ENCODE measurements around the gene PRND. TPM values are rescaled to one million over a fixed set of nuclear protein-coding genes. Genes with fewer than 3 reads are reported as not detected.

Gene PRND
- total and polyA plus RNA-seq, 2 experiments from 2014 or later: 0.10 TPM; not detected in 1

- no peak overlapping the region for H2AFZ ChIP-seq
- no peaks in the 10 kb centered on the region for H3K9me2 ChIP-seq (ENCODE audit: insufficient read depth)
- no peak overlapping the region for H3K4me3 Mint-ChIP-seq
- no peaks in the 10 kb centered on the region for H3K79me2 ChIP-seq (replicated peaks; ENCODE audit: insufficient read depth)
- no peaks in the 10 kb centered on the region for H3K4me1 ChIP-seq (ENCODE audit: insufficient read depth)
- H3K27me3 Mint-ChIP-seq (ENCODE audit: insufficient read depth, low read depth, poor library complexity): no peaks in the 10 kb centered on the region
- no peaks in the 10 kb centered on the region for H3K4me1 Mint-ChIP-seq
- no peaks in the 10 kb centered on the region for H3K36me3 ChIP-seq (ENCODE audit: insufficient read depth)
- no peak for TF ChIP-seq CTCF (conservative IDR thresholded peaks at IDR 0.05; ENCODE audit: low read depth in 2 of 2)
- no peak for TF ChIP-seq STAT1 (IDR thresholded peaks at IDR 0.05; ENCODE audit: unreplicated experiment)
- TF ChIP-seq POLR2AphosphoS5 (IDR thresholded peaks at IDR 0.05; ENCODE audit: low read depth): no peak
- TF ChIP-seq EZH2phosphoT487 (IDR thresholded peaks at IDR 0.05; ENCODE audit: unreplicated experiment): no peak
- TF ChIP-seq ZNF462 (CRISPR knock-in tag; IDR thresholded peaks at IDR 0.05): no peak
- no peak for TF ChIP-seq EZH2 (IDR thresholded peaks at IDR 0.05; ENCODE audit: low read depth, unreplicated experiment)
- no peak for TF ChIP-seq ETS1 (IDR thresholded peaks at IDR 0.05)
- TF ChIP-seq ZNF331 (CRISPR knock-in tag; IDR thresholded peaks at IDR 0.05; ENCODE audit: low read depth): no peak
- no peak for TF ChIP-seq JUNB (IDR thresholded peaks at IDR 0.05; ENCODE audit: unreplicated experiment)
- no peak for TF ChIP-seq CREB1 (CRISPR knock-in tag; IDR thresholded peaks at IDR 0.05; ENCODE audit: low read depth)
- no peak for TF ChIP-seq ZNF114 (CRISPR knock-in tag; IDR thresholded peaks at IDR 0.05)
- no peak for TF ChIP-seq NANOG (IDR thresholded peaks at IDR 0.05; ENCODE audit: borderline replicate concordance)
- no peak for TF ChIP-seq REST (IDR thresholded peaks at IDR 0.05; ENCODE audit: unreplicated experiment)
- H3K36me3 Mint-ChIP-seq (ENCODE audit: low read depth): peaks cover 7% of the 10 kb centered on the region; the same call in 2 of the 3 replicates
- no peaks in the 10 kb centered on the region for H4K20me1 ChIP-seq (replicated peaks; ENCODE audit: insufficient read depth)
- DNase-seq (ENCODE audit: low spot score) (no peak), ATAC-seq (no peak)
- no peaks in the 10 kb centered on the region for H3F3A ChIP-seq (replicated peaks; ENCODE audit: low read depth)
- no peak overlapping the region for H3K4me2 ChIP-seq
- H3K27ac ChIP-seq (ENCODE audit: low read depth): no peak overlapping the region
- H3K4me3 ChIP-seq: no peak overlapping the region
- no peaks in the 10 kb centered on the region for H3K27me3 ChIP-seq (ENCODE audit: insufficient read depth)
- no peak overlapping the region for H3K27ac Mint-ChIP-seq
- H3K9me3 Mint-ChIP-seq: peaks cover 27% of the 10 kb centered on the region
These were observed 50.4 kb downstream of the PRND start for GRCh38 chr20:4772132-4772531.
